K562 (cell line): ENCODE results near the gene TBC1D7. TPM values are rescaled to one million over a fixed set of nuclear protein-coding genes. Genes with fewer than 3 reads are reported as not detected.

Source experiments
- ARNT ChIP-seq, 2 experiments: fragments of 450-650 bp; IDR thresholded peaks; 2 replicates each; pipeline ENCODE4 v1.6.1; 2016; ENCODE audit warnings: mild to moderate bottlenecking in 1 of 2
- BACH1 ChIP-seq: fragments of 200-800 bp; sonication (Bioruptor generic); IDR thresholded peaks from 2 replicates; pipeline ENCODE4 v1.6.1; 2016; ENCODE audit warnings: missing genetic modification characterization, missing compliant biosample characterization
- CREB3 ChIP-seq: fragments of 450-650 bp; conservative IDR thresholded peaks from 2 replicates; pipeline ENCODE4 v1.6.1; 2016; ENCODE audit warnings: missing genetic modification characterization, low read depth, mild to moderate bottlenecking, missing compliant biosample characterization, moderate library complexity
- DLX4 ChIP-seq: fragments of 250-450 bp; sonication (Bioruptor Pico); IDR thresholded peaks from 2 replicates; pipeline ENCODE4 v1.6.1; 2021; ENCODE audit warnings: mild to moderate bottlenecking
- E2F4 ChIP-seq: sonication (generic); formaldehyde crosslinking; IDR thresholded peaks from 2 replicates; pipeline ENCODE4 v1.8.0; 2022; ENCODE audit warnings: mild to moderate bottlenecking, low read depth, missing genetic modification reagents
- KDM5B ChIP-seq: fragments of 200-600 bp; sonication (generic); IDR thresholded peaks from 2 replicates; pipeline ENCODE4 v1.6.1; 2012; ENCODE audit warnings: low read depth, mild to moderate bottlenecking, moderate library complexity, low read length, control low read depth, inconsistent platforms; ENCODE audit not compliant: insufficient replicate concordance
- TAF9B ChIP-seq: fragments of 450-650 bp; IDR thresholded peaks from 2 replicates; pipeline ENCODE4 v1.6.1; 2018; ENCODE audit warnings: mild to moderate bottlenecking; ENCODE audit not compliant: partially characterized antibody
- TSC22D4 ChIP-seq: fragments of 450-650 bp; IDR thresholded peaks from 2 replicates; pipeline ENCODE4 v1.6.1; 2016; ENCODE audit warnings: missing genetic modification characterization, missing biosample characterization, control low read depth
- ZNF175 ChIP-seq: fragments of 200-800 bp; sonication (Bioruptor generic); IDR thresholded peaks from 2 replicates; pipeline ENCODE4 v1.6.1; 2016; ENCODE audit warnings: low read depth, mild to moderate bottlenecking, missing genetic modification characterization, missing compliant biosample characterization
- ZNF584 ChIP-seq: fragments of 200-800 bp; sonication (Bioruptor generic); IDR thresholded peaks from 2 replicates; pipeline ENCODE4 v1.6.1; 2016; ENCODE audit warnings: low read depth, mild to moderate bottlenecking, missing genetic modification characterization, missing compliant biosample characterization
- ZNF586 ChIP-seq: fragments of 450-650 bp; formaldehyde crosslinking; conservative IDR thresholded peaks from 2 replicates; pipeline ENCODE4 v1.4.0; 2020; ENCODE audit warnings: mild to moderate bottlenecking, moderate library complexity
- ZSCAN29 ChIP-seq: fragments of 450-650 bp; IDR thresholded peaks from 2 replicates; pipeline ENCODE4 v1.6.1; 2017
- polyA plus RNA-seq, 8 experiments: library from polyadenylated mRNA; depleted of rRNA in 4 of 8; stranded (reverse) in 5 of 8; unstranded in 3 of 8; fragments of >200 nt; fragmentation: Nextera tagmentation in 2 of 8; fragmentation: Illumina TruSeq in 1 of 8; extraction: Ambion mirVana in 2 of 8; extraction: Trizol in 1 of 8; gene quantifications; 2 replicates each; pipeline versions ENCODE4 v1.2.1 to v1.2.3, GENCODE V29; 2011 to 2014; ENCODE audit warnings: inconsistent platforms in 1 of 8, missing spikeins in 1 of 8
- total RNA-seq, 7 experiments: library from RNA; depleted of rRNA in 6 of 7; stranded (reverse); fragments of >200 nt in 6 of 7; fragmentation: Illumina TruSeq in 2 of 7; extraction: Trizol in 2 of 7; gene quantifications; 2 replicates each; pipeline versions ENCODE4 v1.2.1 to v1.2.3, GENCODE V29; 2011 to 2021; ENCODE audit warnings: low replicate concordance in 1 of 7
- TF ChIP-seq, protein P1 (sequence below): sonication (generic); IDR thresholded peaks from 2 replicates; pipeline ENCODE4 v1.6.1; 2016
- TF ChIP-seq, protein P2 (sequence below): fragments of 450-650 bp; formaldehyde crosslinking; IDR thresholded peaks from 2 replicates; pipeline ENCODE4 v1.4.0; 2020; ENCODE audit warnings: mild to moderate bottlenecking, moderate library complexity
- TF ChIP-seq, protein P3 (sequence below): fragments of 250-450 bp; sonication (Bioruptor Pico); IDR thresholded peaks from 2 replicates; pipeline ENCODE4 v1.8.0; 2022; ENCODE audit warnings: inconsistent platforms
- TF ChIP-seq, protein P4 (sequence below): sonication (generic); formaldehyde crosslinking; IDR thresholded peaks from 2 replicates; pipeline ENCODE4 v1.8.1; 2022; ENCODE audit warnings: missing genetic modification reagents
- TF ChIP-seq, protein P5 (sequence below): fragments of 200-400 bp; formaldehyde crosslinking; IDR thresholded peaks from 2 replicates; pipeline ENCODE4 v1.6.1; 2017; ENCODE audit warnings: mild to moderate bottlenecking, low read depth, low read length, moderate library complexity

Gene TBC1D7
- total and polyA plus RNA-seq, 9 of the 15 experiments (the other 6 are each of a cell fraction or from before 2014, with no cell fraction given), result 49.4 to 107 (median 61.1) TPM

DNA sequence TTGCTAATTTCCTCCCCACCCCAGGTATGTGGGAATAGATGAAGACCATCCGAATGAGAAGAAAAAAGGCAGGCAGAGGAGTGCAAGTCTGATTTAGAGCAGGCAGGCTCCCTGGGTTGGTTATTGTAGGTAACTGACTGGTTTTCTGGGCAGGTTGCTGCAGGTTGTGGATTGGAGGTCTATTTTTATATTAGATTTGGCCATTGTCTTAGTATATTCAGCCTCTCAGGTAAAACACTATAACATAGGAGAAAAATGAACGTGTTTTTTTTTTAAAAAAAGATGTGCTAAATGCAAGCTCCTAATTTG, 492 bp upstream of the TBC1D7 start (continued):
- TF ChIP-seq TAF9B, result peak; percentile 8
- TF ChIP-seq, protein P1, sequence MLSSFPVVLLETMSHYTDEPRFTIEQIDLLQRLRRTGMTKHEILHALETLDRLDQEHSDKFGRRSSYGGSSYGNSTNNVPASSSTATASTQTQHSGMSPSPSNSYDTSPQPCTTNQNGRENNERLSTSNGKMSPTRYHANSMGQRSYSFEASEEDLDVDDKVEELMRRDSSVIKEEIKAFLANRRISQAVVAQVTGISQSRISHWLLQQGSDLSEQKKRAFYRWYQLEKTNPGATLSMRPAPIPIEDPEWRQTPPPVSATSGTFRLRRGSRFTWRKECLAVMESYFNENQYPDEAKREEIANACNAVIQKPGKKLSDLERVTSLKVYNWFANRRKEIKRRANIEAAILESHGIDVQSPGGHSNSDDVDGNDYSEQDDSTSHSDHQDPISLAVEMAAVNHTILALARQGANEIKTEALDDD, result 0 out of 2 replicates have a peak, but pooled peaks have one; percentile 50
- TF ChIP-seq, protein P2, sequence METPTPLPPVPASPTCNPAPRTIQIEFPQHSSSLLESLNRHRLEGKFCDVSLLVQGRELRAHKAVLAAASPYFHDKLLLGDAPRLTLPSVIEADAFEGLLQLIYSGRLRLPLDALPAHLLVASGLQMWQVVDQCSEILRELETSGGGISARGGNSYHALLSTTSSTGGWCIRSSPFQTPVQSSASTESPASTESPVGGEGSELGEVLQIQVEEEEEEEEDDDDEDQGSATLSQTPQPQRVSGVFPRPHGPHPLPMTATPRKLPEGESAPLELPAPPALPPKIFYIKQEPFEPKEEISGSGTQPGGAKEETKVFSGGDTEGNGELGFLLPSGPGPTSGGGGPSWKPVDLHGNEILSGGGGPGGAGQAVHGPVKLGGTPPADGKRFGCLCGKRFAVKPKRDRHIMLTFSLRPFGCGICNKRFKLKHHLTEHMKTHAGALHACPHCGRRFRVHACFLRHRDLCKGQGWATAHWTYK (CRISPR knock-in tag), result no peak
- TF ChIP-seq ZSCAN29, result no peak
- TF ChIP-seq TSC22D4 (tag), result no peak
- peak; percentile 54; the same call in 1 of the 2 replicates for TF ChIP-seq CREB3 (tag)
- no peak for TF ChIP-seq DLX4
- TF ChIP-seq, protein P3, sequence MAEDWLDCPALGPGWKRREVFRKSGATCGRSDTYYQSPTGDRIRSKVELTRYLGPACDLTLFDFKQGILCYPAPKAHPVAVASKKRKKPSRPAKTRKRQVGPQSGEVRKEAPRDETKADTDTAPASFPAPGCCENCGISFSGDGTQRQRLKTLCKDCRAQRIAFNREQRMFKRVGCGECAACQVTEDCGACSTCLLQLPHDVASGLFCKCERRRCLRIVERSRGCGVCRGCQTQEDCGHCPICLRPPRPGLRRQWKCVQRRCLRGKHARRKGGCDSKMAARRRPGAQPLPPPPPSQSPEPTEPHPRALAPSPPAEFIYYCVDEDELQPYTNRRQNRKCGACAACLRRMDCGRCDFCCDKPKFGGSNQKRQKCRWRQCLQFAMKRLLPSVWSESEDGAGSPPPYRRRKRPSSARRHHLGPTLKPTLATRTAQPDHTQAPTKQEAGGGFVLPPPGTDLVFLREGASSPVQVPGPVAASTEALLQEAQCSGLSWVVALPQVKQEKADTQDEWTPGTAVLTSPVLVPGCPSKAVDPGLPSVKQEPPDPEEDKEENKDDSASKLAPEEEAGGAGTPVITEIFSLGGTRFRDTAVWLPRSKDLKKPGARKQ (CRISPR knock-in tag), result no peak
- TF ChIP-seq, protein P4, sequence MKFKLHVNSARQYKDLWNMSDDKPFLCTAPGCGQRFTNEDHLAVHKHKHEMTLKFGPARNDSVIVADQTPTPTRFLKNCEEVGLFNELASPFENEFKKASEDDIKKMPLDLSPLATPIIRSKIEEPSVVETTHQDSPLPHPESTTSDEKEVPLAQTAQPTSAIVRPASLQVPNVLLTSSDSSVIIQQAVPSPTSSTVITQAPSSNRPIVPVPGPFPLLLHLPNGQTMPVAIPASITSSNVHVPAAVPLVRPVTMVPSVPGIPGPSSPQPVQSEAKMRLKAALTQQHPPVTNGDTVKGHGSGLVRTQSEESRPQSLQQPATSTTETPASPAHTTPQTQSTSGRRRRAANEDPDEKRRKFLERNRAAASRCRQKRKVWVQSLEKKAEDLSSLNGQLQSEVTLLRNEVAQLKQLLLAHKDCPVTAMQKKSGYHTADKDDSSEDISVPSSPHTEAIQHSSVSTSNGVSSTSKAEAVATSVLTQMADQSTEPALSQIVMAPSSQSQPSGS (CRISPR knock-in tag), result no peak
- TF ChIP-seq ZNF586 (CRISPR knock-in tag), result no peak
- peak; percentile 41 for TF ChIP-seq KDM5B
- TF ChIP-seq, protein P5, sequence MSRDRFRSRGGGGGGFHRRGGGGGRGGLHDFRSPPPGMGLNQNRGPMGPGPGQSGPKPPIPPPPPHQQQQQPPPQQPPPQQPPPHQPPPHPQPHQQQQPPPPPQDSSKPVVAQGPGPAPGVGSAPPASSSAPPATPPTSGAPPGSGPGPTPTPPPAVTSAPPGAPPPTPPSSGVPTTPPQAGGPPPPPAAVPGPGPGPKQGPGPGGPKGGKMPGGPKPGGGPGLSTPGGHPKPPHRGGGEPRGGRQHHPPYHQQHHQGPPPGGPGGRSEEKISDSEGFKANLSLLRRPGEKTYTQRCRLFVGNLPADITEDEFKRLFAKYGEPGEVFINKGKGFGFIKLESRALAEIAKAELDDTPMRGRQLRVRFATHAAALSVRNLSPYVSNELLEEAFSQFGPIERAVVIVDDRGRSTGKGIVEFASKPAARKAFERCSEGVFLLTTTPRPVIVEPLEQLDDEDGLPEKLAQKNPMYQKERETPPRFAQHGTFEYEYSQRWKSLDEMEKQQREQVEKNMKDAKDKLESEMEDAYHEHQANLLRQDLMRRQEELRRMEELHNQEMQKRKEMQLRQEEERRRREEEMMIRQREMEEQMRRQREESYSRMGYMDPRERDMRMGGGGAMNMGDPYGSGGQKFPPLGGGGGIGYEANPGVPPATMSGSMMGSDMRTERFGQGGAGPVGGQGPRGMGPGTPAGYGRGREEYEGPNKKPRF, result no peak
- no peak for TF ChIP-seq ZNF584 (CRISPR knock-in tag)
- 0 out of 4 replicates have a peak, but pooled peaks of 1 of the 2 experiments have one; percentile 25 for TF ChIP-seq ARNT (IDR thresholded peaks at IDR 0.05)
- no peak for TF ChIP-seq E2F4
- no peak for TF ChIP-seq ZNF175
- TF ChIP-seq BACH1, result no peak
